GM18951 (cell line): ENCODE measurements around the gene PPARG.
"Not testable (repeated sequence)": the region's sequence is repeated elsewhere in the genome, so short reads cannot be mapped to it uniquely, and the experiment has no call there.

Experiments used
- POLR2A ChIP-seq: IDR thresholded peaks from 4 replicates; pipeline ENCODE4 v1.6.1; 2011; ENCODE audit warnings: mild to moderate bottlenecking; ENCODE audit not compliant: insufficient read length, insufficient read depth; ENCODE audit errors: extremely low read depth
- in situ Hi-C: fragments of 300-500 bp; cut with MboI; formaldehyde crosslinking; loops from one replicate; pipeline ENCODE4 v1.12.0; 2022; ENCODE audit warnings: low sequenced_read_pairs, mixed read lengths, inconsistent platforms; ENCODE audit not compliant: unreplicated experiment

PPARG gene

GRCh38 chr3:12267376-12268030, 21.4 kb upstream of the PPARG start:
- TF ChIP-seq POLR2A, result no peak
- in situ Hi-C loops, result no loop called here

GRCh38 chr3:12268049-12268735, 20.7 kb upstream of the PPARG start:
- TF ChIP-seq POLR2A, result no peak
- in situ Hi-C loops, result no loop called here

GRCh38 chr3:12270976-12271375, 17.9 kb upstream of the PPARG start:
- no peak for TF ChIP-seq POLR2A
- in situ Hi-C loops, result no loop called here

- in situ Hi-C loops, result no loop called here
Observed at GRCh38 chr3:12273045-12273695, 15.7 kb upstream of the PPARG start.

GRCh38 chr3:12275974-12276650, 12.8 kb upstream of the PPARG start:
- no peak for TF ChIP-seq POLR2A
- in situ Hi-C loops, result no loop called here

More at GRCh38 chr3:12273045-12273695, 15.7 kb upstream of the PPARG start:
- TF ChIP-seq POLR2A, result no peak

GRCh38 chr3:12276827-12277226, 12.0 kb upstream of the PPARG start:
- in situ Hi-C loops, result not testable (repeated sequence)

GRCh38 chr3:12278566-12278965, 10.3 kb upstream of the PPARG start:
- in situ Hi-C loops, result no loop called here
- TF ChIP-seq POLR2A, result no peak

GRCh38 chr3:12279591-12280326, 9.1 kb upstream of the PPARG start:
- TF ChIP-seq POLR2A, result no peak
- in situ Hi-C loops, result no loop called here

- TF ChIP-seq POLR2A, result no peak
- in situ Hi-C loops, result no loop called here
Observed at GRCh38 chr3:12280357-12280806, 8.5 kb upstream of the PPARG start.

- TF ChIP-seq POLR2A, result no peak
- in situ Hi-C loops, result no loop called here
Observed at GRCh38 chr3:12284591-12284990, 4.3 kb upstream of the PPARG start.

- TF ChIP-seq POLR2A, result no peak
- in situ Hi-C loops, result no loop called here
Observed at GRCh38 chr3:12285003-12285555, 3.8 kb upstream of the PPARG start.

- in situ Hi-C loops, result not testable (repeated sequence)
Observed at GRCh38 chr3:12285779-12286178, 3.1 kb upstream of the PPARG start.

- in situ Hi-C loops, result no loop called here
- no peak for TF ChIP-seq POLR2A
Observed at GRCh38 chr3:12286504-12286903, 2.4 kb upstream of the PPARG start.
